Body of pancreas (tissue), 4 donors: ENCODE results near the gene MAU2. TPM values are rescaled to one million over a fixed set of nuclear protein-coding genes. Genes with fewer than 3 reads are reported as not detected.

Experiments used
- ATAC-seq: fragments of 150-250 bp; one replicate; pipeline ENCODE4 v1.9.1; 2016
- DNase-seq, 4 donors: peaks; one replicate each; pipeline ENCODE4 v3.0.0-alpha.2; 2019
- H3K27ac ChIP-seq, 4 donors: fragments of 200-600 bp; sonication (generic); 1 replicate in 3 of 4; 2 replicates in 1 of 4; pipeline versions ENCODE4 v1.5.1 to v1.6.1; 2016 to 2019; ENCODE audit warnings: mild to moderate bottlenecking in 1 of 4, mixed read lengths in 1 of 4, moderate library complexity in 1 of 4
- H3K27me3 ChIP-seq, 2 donors: fragments of 200-600 bp; sonication (generic); one replicate each; pipeline ENCODE4 v1.6.0; 2016; ENCODE audit warnings: mild to moderate bottlenecking in 1 of 2
- H3K36me3 ChIP-seq, 2 donors: fragments of 200-600 bp; sonication (generic); replicated peaks in 1 of 2; 2 replicates each; pipeline ENCODE4 v1.5.1; 2016; ENCODE audit warnings: low read depth in 2 of 2; ENCODE audit not compliant: insufficient read depth in 1 of 2
- H3K4me1 ChIP-seq: fragments of 200-600 bp; sonication (generic); one replicate; pipeline ENCODE4 v1.6.0; 2016
- H3K4me3 ChIP-seq, 2 donors: fragments of 200-600 bp; sonication (generic); 1 replicate in 1 of 2; 2 replicates in 1 of 2; pipeline ENCODE4 v1.5.1; 2016 to 2019
- H3K9me3 ChIP-seq, 3 donors: fragments of 200-600 bp; sonication (generic); 1 replicate in 2 of 3; 2 replicates in 1 of 3; pipeline ENCODE4 v1.5.1; 2016
- POLR2A ChIP-seq, 3 donors: fragments of 450-650 bp; IDR thresholded peaks; one replicate each; pipeline ENCODE4 v1.6.1; 2016; ENCODE audit warnings: antibody characterized with exemption in 3 of 3, mild to moderate bottlenecking in 2 of 3
- WGBS, 2 donors: methylation state at CpG; one replicate each; pipeline ENCODE4 v1.1.5; 2017; 5-methylcytosine and 5-hydroxymethylcytosine counted together
- intact Hi-C: fragments of 100-400 bp; cut with DNase I; formaldehyde crosslinking; loops from one replicate; pipeline ENCODE4 v1.15.1; 2023
- total RNA-seq, 2 donors: library from RNA; depleted of rRNA; stranded (reverse); fragments of >200 nt; gene quantifications; one replicate each; pipeline ENCODE4 v1.1.0, GENCODE V29; 2016
- TF ChIP-seq, protein P1 (sequence below), 7 experiments: fragments of 450-650 bp in 4 of 7; fragments of 200-600 bp in 3 of 7; sonication (generic) in 3 of 7; IDR thresholded peaks; one replicate each; pipeline ENCODE4 v1.5.1; 2016 to 2019; ENCODE audit warnings: antibody characterized with exemption in 7 of 7

The MAU2 gene
- total RNA-seq, 2 donors from 2014 or later, result 38.9 to 57.4 TPM

DNA sequence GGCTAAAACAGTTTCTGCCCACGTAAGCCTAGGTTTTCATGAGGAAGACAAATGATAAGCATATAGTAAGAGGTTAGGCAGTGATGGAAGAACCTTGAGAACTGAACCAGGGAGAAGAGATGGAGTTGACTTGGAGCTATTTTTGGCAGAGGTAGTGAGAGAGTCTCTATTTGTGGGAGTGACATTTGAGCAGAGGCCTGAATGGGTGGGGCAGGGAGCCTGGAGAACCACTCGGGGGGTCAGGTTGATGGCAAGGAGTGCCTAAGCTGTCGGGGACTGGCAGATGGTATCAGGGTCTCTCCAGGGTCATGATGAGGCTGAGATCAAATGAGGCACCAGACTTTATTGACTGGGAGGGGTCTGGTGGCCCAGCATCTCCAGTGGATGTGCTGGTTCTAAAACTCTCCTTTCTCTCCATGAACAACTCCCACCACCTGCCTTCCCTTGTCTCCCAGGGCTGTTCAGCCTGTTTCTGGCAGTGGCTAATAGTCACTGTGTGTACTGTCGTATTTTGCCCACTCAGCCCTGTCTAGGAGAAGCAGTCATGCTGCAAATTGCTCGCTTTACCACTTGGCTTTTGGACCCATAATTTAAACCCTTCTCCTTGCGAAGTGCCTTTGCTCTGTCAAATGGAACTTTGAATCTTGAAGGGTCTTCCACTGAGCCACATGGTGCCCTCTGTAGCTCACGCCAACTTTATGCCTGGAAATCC is 3.6 kb downstream of the MAU2 start:
- intact Hi-C loops, result no loop called here
- 85 to 88% methylated on average over 7 of the region's 7 CpGs for whole genome bisulfite sequencing, 2 donors

DNA sequence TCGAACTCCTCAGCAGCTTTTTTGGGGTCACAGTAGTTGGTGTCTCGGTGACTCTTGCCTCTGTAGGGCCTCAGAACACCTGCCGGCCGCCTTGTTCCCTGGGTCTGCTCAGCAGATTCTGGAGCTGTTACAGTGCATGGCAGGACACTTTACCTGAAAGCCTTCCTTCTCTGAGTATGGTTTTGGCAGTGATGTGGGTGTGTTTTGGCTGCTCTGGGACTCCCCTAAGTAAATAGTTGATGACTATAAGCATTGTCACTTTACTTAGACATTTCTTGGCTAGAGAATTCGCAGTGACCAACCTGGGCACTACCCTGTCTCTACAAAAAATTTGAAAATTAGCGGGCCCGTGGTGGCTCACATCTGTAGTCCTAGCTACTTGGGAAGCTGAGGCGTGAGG is 7.0 kb downstream of the MAU2 start:
- Histone ChIP-seq H3K27ac (no peak overlapping the region), H3K4me1 (peaks cover 6% of the 10 kb centered on the region), H3K9me3 (no peaks in the 10 kb centered on the region), H3K4me3 (no peak overlapping the region), H3K36me3 (peaks cover 0 to 12% of the 10 kb centered on the region in 2 donors), H3K27me3 (no peaks in the 10 kb centered on the region)
- WGBS, 2 donors, result 91 to 94% methylated on average over 7 to 8 of the region's 8 CpGs
- DNase-seq, result no peak
- ATAC-seq, result no peak
- TF ChIP-seq POLR2A (IDR thresholded peaks at IDR 0.05), result no peak
- TF ChIP-seq, protein P1, sequence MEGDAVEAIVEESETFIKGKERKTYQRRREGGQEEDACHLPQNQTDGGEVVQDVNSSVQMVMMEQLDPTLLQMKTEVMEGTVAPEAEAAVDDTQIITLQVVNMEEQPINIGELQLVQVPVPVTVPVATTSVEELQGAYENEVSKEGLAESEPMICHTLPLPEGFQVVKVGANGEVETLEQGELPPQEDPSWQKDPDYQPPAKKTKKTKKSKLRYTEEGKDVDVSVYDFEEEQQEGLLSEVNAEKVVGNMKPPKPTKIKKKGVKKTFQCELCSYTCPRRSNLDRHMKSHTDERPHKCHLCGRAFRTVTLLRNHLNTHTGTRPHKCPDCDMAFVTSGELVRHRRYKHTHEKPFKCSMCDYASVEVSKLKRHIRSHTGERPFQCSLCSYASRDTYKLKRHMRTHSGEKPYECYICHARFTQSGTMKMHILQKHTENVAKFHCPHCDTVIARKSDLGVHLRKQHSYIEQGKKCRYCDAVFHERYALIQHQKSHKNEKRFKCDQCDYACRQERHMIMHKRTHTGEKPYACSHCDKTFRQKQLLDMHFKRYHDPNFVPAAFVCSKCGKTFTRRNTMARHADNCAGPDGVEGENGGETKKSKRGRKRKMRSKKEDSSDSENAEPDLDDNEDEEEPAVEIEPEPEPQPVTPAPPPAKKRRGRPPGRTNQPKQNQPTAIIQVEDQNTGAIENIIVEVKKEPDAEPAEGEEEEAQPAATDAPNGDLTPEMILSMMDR (IDR thresholded peaks at IDR 0.05), result no peak
- intact Hi-C loops, result no loop called here

More for the DNA sequence above, 3.6 kb downstream of the MAU2 start:
- Histone ChIP-seq H3K36me3 (peaks cover 0 to 5% of the 10 kb centered on the region in 2 donors), H3K27ac (no peak overlapping the region), H3K4me1 (peaks cover 27% of the 10 kb centered on the region), H3K4me3 (no peak overlapping the region), H3K9me3 (no peaks in the 10 kb centered on the region), H3K27me3 (no peaks in the 10 kb centered on the region)
- DNase-seq, result no peak
- ATAC-seq, result no peak
- TF ChIP-seq, protein P1 (IDR thresholded peaks at IDR 0.05), result no peak
- no peak for TF ChIP-seq POLR2A (IDR thresholded peaks at IDR 0.05)

DNA sequence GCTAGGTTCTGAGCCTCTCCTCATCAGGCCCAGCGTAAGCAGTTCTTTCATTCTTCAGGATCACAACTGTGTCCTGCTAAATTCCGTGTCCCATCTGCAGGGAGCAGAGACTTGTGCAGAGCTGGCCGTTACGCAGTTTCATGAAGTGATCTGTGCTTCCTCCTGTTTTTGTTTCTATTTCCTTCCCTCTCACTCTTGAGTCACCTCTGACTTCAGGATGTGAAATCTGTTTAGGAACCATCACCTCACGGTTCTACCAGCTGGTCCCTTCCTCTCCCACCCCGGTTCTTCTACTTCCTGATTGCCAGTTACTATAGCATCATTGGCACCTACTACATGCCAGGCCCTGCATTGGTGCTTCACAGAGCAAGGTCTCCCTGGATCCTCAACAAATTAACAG is 8.5 kb downstream of the MAU2 start:
- ATAC-seq (no peak), DNase-seq (no peak)
- no peak for TF ChIP-seq POLR2A (IDR thresholded peaks at IDR 0.05)
- TF ChIP-seq, protein P1 (IDR thresholded peaks at IDR 0.05), result no peak
- no peak overlapping the region for H3K4me3 ChIP-seq
- H3K27ac ChIP-seq, result no peak overlapping the region
- intact Hi-C loops, result no loop called here
- peaks cover 0 to 12% of the 10 kb centered on the region in 2 donors for H3K36me3 ChIP-seq
- 64 to 83% methylated on average over 6 of the region's 6 CpGs for WGBS, 2 donors
- no peaks in the 10 kb centered on the region for H3K9me3 ChIP-seq
- no peaks in the 10 kb centered on the region for H3K27me3 ChIP-seq
- no peaks in the 10 kb centered on the region for H3K4me1 ChIP-seq

DNA sequence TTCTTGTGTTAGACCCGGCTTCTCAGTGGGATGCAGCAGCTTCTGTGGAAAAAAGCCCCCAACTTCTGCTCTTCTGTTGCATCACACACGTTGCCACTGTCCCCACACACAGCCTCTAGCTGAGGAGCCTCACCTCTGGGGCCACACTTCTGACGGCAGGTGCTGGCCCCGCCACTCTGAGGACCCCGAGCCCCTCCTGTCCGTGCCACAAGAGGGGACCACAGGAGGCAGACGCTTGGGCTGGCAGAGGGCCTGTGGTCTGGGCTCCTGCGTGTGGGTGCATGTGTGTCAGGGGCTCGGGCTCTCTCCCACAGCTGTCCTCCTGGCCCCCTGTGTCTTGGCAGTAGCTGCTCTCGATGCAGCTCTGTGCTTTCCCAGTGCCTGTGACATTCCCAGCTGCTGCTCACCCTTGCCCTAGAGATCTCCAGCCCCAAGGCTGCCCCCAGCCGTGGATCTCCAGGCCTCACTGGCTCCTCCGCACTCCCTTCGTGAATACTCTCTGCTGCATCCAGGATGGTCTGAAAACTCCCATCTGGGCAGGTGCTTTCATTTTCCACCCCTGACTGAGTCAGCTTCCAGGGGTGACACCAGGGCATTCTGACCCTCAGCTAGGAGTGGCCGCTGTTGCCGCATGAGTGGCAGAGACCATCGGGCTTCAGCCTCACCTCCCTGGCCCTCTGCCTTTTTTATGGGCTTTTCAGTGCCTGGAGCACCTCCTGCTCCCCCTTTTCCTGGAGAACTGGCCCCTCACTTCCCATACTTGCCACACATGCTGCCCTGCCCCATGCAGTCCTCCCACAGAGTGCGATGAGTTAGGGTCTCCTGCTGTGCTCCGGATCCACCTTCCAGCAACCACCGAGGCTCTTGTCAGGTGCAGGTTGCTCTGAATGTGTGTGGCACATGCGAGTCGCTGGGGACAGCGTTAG is 13.7 kb downstream of the MAU2 start:
- intact Hi-C loops, result no loop called here
- no peak for ATAC-seq
- no peak for DNase-seq
- Histone ChIP-seq H3K27ac (no peak overlapping the region), H3K4me3 (no peak overlapping the region), H3K27me3 (no peaks in the 10 kb centered on the region), H3K36me3 (peaks cover 13 to 31% of the 10 kb centered on the region in 2 donors), H3K9me3 (no peaks in the 10 kb centered on the region), H3K4me1 (no peaks in the 10 kb centered on the region)
- 83 to 84% methylated on average over 13 to 21 of the region's 22 CpGs for WGBS, 2 donors
- TF ChIP-seq POLR2A (IDR thresholded peaks at IDR 0.05), result no peak
- TF ChIP-seq, protein P1 (IDR thresholded peaks at IDR 0.05), result no peak
